GM19240 (cell line): Measurements from ENCODE around the gene EIF4G1.

Experiments used
- DNase-seq: peaks from one replicate; pipeline ENCODE4 v3.0.0; 2011; ENCODE audit warnings: low spot score; ENCODE audit not compliant: insufficient read length

The EIF4G1 gene

DNA sequence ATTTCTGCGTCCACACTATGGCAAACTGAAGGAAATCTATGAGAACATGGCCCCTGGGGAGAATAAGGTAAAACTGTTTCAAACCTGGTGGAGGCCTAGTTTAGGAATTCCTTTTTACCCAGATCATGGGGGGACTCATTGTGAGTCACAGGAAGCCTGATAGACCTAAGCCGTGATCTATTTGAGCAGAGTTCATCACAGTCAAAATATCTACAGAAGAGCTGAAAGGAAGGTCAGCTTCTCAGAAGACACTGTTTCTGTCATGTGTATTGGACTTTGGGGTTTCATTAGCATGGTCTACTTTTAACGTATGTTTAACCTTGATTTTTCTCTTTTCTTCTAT, 14.1 kb upstream of the EIF4G1 start:
- no peak for DNase-seq

DNA sequence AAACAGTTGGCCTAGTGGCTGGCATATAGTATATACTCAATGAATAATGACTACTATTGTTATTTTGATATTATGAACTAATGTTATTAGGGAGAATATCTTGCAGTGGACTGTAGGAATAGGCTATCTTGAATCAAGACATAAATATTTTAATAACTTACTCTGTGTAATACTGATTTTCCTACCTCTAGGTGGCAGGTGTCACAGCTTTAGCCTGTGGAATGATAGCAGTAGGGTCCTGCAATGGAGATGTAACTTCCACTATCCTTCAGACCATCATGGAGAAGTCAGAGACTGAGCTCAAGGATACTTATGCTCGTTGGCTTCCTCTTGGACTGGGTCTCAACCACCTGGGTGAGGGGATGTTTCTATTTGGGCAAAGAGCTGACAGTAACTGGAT, 8.8 kb upstream of the EIF4G1 start:
- no peak for DNase-seq

DNA sequence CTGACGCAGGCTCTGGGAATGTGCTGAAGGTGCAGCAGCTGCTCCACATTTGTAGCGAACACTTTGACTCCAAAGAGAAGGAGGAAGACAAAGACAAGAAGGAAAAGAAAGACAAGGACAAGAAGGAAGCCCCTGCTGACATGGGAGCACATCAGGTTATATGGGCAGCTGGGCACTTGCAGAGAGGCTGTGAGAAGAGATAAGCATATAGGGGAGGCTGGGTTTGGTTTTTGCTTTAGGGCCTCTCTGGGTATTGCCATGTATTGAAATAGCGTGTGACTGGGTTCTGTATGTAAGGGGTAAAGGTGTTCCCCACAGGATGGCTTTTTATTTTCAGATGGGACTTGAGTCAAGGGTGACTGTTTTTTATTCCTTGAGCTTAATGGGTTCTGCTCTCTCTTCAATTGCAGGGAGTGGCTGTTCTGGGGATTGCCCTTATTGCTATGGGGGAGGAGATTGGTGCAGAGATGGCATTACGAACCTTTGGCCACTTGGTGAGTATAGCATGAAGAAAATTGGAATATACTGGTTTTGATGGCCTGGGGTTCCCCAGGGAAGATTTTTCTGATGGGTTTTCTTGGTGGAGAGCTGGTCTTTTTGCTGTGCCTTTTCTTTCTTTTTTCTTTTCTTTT, 7.9 kb upstream of the EIF4G1 start:
- no peak for DNase-seq

DNA sequence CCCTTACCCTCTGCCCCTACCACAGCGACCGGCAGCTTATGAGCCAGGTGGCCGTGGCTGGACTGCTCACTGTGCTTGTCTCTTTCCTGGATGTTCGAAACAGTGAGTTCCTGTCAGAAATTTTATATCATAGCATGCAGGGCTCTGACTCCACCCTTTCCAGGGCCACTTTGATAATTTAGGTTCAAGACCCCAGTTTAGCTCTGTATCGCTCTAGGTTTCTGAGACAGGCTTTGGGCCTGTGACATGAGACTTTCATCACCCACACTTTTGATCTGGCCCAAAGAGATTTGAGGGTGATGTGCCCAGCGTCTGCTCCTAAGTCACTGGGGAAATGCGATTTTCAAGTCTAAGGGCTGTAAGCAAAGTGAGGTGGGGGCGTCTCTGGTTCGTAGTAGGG, 6.5 kb upstream of the EIF4G1 start:
- DNase-seq, result no peak

DNA sequence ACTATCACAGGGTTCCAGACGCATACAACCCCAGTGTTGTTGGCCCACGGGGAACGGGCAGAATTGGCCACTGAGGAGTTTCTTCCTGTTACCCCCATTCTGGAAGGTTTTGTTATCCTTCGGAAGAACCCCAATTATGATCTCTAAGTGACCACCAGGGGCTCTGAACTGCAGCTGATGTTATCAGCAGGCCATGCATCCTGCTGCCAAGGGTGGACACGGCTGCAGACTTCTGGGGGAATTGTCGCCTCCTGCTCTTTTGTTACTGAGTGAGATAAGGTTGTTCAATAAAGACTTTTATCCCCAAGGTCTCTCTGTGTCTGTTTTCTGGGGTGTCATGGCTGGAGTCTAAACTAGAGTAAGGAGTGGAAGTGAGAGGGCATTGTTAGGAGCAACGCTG, 5.7 kb upstream of the EIF4G1 start:
- DNase-seq, result no peak

DNA sequence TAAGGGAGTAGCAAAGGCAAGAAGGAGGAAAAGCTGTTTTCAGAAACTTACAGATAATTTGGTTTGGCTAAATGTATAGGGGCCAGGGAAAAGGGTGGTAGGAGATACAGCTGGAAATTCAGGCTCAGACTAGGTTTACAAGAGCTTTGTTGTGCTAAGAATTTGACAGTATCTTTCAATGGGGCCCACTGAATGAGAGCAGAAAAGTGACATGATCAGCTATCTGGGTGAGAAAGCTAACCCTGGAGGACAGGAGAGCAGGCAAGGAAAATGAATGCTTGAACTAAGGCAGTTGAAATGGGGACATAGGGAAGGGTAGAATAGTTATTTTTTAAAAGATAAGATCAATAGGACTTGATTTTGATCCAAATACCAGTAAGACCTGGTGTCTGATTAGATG, 2.8 kb upstream of the EIF4G1 start:
- DNase-seq, result no peak

DNA sequence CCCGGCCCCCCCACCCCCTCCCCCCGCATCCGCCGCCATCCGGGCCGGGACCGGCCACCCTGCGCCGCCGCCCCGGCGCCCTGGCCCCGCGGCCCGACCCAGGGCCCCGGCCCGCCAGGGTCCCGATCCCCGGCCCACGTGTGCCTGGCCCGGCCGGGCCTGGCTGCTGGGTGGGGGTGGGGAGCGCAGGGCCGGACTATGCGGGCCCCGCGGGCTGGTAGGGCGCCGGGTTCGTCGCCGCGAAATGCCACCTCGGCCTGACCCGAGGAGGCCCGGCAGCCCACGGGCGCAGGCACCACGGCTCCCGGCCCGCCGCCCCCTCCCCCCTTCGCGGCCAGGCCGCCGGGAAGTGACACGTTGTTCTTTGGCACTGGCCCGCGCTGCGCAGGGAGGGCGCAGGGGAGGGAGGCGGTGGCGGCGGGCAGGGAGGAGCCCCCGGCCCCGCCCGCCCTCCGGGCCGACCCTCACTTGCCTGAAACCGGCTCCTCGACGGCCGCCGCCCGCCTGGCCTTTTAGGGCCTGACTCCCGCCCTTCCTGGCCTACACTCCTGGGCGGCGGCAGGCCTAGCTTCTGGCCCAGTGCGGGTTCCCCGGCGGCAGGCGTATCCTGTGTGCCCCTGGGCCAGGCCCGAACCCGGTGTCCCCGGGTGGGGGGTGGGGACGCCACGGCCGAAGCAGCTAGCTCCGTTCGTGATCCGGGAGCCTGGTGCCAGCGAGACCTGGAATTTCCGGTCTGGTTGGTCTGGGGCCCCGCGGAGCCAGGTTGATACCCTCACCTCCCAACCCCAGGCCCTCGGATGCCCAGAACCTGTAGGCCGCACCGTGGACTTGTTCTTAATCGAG, 515 bp downstream of the EIF4G1 start:
- DNase-seq, result peak; percentile 50

DNA sequence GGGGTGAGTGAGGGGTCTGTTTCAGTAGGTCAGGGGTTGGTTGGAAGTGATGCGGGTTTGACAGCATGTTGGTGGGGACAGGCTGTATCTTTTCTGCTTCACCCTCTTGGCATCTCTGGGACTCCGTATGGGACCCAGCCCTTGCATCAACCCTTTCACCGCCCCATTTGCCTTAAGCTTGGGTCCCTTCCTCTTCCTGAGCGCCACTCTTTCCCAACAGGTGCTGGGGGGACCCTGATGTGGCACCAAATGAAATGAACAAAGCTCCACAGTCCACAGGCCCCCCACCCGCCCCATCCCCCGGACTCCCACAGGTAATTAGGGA, 1.1 kb downstream of the EIF4G1 start:
- no peak for DNase-seq

DNA sequence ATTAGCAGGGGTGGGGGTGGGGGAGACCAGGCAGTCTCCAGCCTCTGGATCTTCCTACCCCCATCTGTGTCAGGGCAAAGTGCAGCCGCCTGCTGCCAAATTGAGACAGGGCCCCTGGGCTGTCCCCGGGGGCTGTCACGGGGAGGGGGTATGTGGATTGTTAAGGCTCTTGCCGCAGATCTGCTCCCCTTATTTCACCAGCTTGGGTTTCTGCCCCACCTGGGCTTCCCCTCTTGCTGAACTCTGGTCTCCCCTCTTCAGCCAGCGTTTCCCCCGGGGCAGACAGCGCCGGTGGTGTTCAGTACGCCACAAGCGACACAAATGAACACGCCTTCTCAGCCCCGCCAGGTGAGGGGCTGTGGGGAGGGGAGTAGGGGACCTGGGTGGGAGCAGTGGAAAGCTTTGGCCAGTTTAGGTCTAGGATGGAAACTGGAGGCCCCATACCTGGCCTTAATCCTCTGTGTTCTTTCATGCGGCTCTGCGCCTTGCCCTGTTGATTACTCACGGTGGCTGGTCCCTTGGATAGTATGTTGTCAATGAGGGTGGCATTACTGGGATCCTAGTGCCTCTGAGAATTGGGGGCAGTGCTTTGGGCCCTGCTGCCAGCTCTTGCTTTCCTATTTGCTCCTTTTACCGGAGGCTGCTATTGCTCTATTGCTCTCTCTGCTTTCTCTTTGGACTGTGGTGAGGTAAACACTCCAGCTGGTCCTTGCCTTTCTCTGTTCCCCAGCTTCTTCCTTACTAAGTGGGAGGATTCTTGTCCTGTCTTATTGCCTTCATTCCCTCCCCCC, 1.7 kb downstream of the EIF4G1 start:
- no peak for DNase-seq

DNA sequence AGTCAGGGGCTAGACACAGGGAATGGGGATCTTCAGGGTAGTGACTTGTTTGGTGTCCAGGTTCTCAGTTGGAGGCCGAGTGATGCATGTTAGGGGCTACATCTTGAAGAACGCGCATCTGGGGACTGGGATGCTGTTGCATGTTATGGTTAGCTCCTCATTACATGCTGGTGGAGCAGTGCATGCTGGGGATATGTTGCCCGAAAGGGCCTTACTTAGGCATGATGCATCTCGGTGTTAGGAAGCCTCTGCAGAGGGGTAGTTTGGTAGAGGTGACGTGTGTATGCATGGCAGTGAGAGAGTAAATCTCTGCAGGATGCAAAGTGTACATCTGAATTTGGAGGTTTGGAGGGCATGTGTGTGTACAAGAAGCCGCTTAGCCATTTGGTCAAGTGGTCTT, 2.4 kb downstream of the EIF4G1 start:
- no peak for DNase-seq

DNA sequence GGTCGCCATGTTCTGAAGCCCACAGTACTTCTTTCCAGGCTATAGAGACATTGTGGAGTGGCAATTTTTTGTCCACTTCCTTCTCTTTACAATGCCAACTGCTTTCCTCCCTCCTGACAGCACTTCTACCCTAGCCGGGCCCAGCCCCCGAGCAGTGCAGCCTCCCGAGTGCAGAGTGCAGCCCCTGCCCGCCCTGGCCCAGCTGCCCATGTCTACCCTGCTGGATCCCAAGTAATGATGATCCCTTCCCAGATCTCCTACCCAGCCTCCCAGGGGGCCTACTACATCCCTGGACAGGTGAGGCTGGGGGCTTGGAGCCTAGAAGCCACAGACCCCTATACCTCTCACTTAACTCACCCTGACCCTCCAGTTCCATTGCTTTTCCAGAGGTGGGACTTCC, 2.8 kb downstream of the EIF4G1 start:
- DNase-seq, result no peak

DNA sequence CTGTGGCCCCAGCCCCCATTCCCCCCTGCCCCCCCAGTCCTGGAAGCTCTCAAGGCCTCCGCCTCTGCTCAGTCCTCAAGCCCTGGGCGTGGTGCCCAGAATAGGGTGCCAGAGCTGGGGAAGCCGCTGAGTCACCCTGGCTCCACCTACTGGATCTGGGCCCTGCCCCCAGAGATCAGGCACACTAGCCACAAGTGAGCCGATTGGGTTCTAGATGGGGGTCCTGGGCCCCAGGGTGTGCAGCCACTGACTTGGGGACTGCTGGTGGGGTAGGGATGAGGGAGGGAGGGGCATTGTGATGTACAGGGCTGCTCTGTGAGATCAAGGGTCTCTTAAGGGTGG, 5.7 kb downstream of the EIF4G1 start:
- DNase-seq, result no peak

DNA sequence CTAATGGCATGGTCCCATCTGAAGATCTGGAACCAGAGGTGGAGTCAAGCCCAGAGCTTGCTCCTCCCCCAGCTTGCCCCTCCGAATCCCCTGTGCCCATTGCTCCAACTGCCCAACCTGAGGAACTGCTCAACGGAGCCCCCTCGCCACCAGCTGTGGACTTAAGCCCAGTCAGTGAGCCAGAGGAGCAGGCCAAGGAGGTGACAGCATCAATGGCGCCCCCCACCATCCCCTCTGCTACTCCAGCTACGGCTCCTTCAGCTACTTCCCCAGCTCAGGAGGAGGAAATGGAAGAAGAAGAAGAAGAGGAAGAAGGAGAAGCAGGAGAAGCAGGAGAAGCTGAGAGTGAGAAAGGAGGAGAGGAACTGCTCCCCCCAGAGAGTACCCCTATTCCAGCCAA, 7.3 kb downstream of the EIF4G1 start:
- no peak for DNase-seq

DNA sequence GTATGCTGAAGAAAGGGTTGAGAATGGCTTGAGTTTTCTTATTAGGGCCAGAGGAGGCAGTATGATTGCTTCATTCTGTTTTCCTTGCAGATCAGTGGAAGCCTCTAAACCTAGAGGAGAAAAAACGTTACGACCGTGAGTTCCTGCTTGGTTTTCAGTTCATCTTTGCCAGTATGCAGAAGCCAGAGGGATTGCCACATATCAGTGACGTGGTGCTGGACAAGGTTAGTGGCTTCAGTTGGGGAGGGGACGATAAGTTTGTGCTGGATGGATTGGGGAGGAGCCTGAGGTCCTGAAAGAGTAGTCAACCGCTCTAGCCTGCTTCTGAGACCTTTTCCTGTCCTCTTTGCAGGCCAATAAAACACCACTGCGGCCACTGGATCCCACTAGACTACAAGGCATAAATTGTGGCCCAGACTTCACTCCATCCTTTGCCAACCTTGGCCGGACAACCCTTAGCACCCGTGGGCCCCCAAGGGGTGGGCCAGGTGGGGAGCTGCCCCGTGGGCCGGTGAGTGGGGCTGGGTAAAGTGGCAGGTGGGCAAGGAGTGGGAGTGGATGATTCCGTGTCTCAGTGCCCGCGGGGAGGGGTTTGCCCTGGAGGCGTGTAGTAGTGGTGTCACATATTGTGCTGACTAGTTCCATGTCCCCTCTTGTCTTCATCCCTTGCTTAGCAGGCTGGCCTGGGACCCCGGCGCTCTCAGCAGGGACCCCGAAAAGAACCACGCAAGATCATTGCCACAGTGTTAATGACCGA, 8.5 kb downstream of the EIF4G1 start:
- no peak for DNase-seq

DNA sequence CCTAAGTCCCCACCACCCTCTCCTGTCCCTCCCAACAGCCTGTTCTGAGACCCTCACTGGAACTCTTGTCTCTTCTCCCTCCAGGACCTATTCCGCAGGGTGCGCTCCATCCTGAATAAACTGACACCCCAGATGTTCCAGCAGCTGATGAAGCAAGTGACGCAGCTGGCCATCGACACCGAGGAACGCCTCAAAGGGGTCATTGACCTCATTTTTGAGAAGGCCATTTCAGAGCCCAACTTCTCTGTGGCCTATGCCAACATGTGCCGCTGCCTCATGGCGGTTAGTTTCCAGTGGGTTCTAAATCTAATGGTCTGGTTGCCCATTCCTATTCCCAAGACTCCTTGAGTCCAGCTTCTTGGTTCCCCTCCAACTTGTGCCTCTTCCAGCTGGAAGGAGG, 9.3 kb downstream of the EIF4G1 start:
- DNase-seq, result no peak

DNA sequence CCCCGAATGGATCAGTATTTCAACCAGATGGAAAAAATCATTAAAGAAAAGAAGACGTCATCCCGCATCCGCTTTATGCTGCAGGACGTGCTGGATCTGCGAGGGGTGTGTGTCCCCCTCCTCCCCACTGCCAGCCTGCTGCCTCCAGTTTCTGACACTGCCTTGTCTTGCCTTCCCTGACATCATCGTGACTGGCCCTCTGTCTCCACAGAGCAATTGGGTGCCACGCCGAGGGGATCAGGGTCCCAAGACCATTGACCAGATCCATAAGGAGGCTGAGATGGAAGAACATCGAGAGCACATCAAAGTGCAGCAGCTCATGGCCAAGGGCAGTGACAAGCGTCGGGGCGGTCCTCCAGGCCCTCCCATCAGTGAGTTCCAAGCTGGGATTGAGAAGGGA, 10.9 kb downstream of the EIF4G1 start:
- DNase-seq, result no peak

DNA sequence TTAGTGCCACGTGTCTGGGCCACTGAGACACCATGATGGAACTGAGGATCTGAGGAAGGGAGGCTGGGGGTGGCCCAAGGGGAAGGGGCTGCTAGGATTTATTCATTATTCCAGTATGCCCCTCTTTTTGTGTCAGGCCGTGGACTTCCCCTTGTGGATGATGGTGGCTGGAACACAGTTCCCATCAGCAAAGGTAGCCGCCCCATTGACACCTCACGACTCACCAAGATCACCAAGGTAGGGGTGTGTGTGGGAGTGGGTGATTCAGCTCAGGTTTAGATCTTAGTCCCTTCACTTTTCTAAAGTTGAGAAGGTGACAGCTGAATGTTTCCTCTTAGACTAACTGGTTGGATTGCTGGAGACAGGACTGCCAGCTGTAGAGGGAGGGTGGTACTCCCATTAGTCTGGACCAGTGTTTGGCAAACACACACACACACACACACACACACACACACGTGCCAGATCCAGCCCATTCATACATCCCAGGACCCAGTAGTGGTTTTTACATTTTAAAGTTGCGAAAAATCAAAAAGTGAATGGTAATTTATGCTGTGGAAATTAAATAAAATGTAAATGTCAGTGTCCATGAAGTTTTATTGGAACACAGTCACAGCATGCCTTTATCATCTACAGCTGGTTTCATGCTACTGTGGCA, 11.4 kb downstream of the EIF4G1 start:
- DNase-seq, result no peak

DNA sequence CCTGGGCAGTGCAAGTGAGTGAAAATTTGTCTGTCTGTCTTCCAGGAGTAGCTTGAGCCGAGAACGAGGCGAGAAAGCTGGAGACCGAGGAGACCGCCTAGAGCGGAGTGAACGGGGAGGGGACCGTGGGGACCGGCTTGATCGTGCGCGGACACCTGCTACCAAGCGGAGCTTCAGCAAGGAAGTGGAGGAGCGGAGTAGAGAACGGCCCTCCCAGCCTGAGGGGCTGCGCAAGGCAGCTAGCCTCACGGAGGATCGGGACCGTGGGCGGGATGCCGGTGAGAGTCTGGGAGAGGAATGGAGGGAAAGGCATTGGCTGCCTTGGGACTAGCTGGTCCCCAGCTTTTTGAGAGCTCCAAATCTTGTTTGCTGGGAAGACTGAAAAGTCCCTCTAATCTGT, 12.8 kb downstream of the EIF4G1 start:
- DNase-seq, result no peak

DNA sequence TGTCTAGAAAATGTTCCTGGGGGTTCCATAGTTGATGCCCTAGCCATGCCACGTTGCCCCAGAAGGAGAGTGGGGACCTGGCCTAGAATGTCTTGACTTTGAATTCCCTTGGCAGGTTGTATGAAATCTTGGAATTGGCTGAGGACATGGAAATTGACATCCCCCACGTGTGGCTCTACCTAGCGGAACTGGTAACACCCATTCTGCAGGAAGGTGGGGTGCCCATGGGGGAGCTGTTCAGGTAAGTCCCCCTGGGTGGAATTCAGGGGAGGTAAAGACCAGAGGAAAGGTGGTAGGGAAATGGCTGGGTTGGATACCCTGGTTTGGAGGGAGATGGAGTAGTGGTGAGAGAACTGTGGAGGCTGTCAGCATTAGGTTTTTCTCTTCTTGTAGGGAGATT, 14.1 kb downstream of the EIF4G1 start:
- no peak for DNase-seq

DNA sequence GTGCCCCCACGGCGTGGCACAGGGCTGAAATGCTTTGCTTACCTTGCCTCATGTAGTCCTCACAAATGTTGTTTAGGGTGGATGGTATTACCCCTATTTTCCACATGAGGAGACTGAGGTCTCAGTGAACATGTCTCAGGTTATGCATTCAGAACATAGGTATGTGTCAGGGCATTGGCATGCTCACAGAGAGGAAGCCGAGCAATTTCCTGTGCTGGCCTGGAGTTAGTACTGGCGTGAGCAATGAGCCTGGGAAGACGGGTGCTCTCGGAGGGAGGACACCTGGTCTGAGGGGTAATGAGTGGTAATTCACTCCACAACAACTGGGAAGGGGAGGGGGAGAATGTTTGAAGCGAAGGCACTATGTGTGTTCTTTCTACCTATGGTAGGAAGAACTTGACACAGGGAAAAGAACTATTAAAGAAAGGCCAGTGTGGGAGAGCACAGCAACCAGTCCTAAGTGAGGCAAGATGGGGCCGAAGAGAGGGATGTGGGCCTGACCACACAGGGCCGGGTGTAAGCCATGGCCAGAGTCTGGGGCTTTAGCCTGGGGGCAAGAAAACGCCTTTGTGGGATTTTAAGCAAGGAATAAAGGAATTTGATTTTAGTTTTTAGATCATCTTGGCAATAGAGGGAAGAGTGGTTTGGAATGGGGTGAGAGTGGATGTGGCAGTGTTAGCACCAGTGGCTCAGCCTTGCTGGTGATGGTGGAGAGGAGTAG, 18.1 kb downstream of the EIF4G1 start:
- DNase-seq, result no peak

DNA sequence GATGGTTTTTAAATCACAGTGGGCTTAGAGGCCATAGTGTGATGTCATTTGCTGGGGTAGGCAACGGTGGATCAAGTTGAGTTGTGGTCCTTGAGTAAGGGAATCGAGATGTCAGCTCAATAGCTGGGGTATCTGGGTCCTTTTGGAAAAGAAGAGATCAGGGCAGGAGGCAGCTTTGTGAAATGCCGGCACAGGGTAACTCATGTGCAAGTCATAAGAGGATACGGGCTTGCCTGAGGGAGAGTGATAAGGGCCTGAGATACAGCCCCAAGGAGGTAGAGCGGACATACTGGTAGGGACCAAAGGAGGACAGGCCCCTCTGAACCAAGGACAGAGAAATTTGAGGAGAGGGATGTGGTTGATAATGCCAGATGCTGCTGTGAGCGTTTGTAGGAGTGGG, 18.8 kb downstream of the EIF4G1 start:
- DNase-seq, result no peak
